PFSK-1 (cell line): ENCODE results near the gene HTRA3.

ENCODE experiments used
- FOXP2 ChIP-seq: optimal IDR thresholded peaks from 2 replicates; pipeline ENCODE3; 2011; ENCODE audit warnings: borderline replicate concordance, control low read depth, inconsistent platforms; ENCODE audit not compliant: insufficient read depth; ENCODE audit errors: extremely low read length, extremely low read depth
- POLR2AphosphoS5 ChIP-seq: IDR thresholded peaks from 2 replicates; pipeline ENCODE4 v1.6.1; 2012; ENCODE audit warnings: low read depth, mild to moderate bottlenecking, control low read depth, low read length, moderate library complexity
- SIN3A ChIP-seq: IDR thresholded peaks from 2 replicates; pipeline ENCODE4 v1.6.1; 2012; ENCODE audit warnings: mild to moderate bottlenecking, low read length, moderate library complexity, borderline replicate concordance; ENCODE audit not compliant: insufficient read depth
- TF ChIP-seq, protein P1 (sequence below), 2 experiments: IDR thresholded peaks; 2 replicates each; pipeline versions ENCODE4 v1.6.1 to v1.8.0; 2011 to 2012; ENCODE audit warnings: low read depth in 2 of 2, low read length in 2 of 2, control low read depth in 1 of 2, inconsistent platforms in 1 of 2, mild to moderate bottlenecking in 1 of 2, moderate library complexity in 1 of 2; ENCODE audit not compliant: insufficient read depth in 1 of 2

The HTRA3 gene

GRCh38 chr4:8355864-8356565 is 86.5 kb downstream of the HTRA3 start:
- TF ChIP-seq, protein P1, sequence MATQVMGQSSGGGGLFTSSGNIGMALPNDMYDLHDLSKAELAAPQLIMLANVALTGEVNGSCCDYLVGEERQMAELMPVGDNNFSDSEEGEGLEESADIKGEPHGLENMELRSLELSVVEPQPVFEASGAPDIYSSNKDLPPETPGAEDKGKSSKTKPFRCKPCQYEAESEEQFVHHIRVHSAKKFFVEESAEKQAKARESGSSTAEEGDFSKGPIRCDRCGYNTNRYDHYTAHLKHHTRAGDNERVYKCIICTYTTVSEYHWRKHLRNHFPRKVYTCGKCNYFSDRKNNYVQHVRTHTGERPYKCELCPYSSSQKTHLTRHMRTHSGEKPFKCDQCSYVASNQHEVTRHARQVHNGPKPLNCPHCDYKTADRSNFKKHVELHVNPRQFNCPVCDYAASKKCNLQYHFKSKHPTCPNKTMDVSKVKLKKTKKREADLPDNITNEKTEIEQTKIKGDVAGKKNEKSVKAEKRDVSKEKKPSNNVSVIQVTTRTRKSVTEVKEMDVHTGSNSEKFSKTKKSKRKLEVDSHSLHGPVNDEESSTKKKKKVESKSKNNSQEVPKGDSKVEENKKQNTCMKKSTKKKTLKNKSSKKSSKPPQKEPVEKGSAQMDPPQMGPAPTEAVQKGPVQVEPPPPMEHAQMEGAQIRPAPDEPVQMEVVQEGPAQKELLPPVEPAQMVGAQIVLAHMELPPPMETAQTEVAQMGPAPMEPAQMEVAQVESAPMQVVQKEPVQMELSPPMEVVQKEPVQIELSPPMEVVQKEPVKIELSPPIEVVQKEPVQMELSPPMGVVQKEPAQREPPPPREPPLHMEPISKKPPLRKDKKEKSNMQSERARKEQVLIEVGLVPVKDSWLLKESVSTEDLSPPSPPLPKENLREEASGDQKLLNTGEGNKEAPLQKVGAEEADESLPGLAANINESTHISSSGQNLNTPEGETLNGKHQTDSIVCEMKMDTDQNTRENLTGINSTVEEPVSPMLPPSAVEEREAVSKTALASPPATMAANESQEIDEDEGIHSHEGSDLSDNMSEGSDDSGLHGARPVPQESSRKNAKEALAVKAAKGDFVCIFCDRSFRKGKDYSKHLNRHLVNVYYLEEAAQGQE (IDR thresholded peaks at IDR 0.05; ENCODE audit: insufficient read depth in 1 of 2, low read depth in 2 of 2, low read length in 2 of 2) = no peak
- TF ChIP-seq POLR2AphosphoS5 (no peak), FOXP2 (no peak), SIN3A (no peak)
